Gastroesophageal sphincter (tissue), 3 donors: ENCODE measurements around the gene PKP3.

Source experiments
- EP300 ChIP-seq: sonication (generic); formaldehyde crosslinking; IDR thresholded peaks from one replicate; pipeline ENCODE4 v1.6.1; 2017; ENCODE audit warnings: antibody characterized with exemption, mild to moderate bottlenecking
- POLR2A ChIP-seq, 2 donors: fragments of 450-650 bp; IDR thresholded peaks; one replicate each; pipeline ENCODE4 v1.6.1; 2017; ENCODE audit warnings: antibody characterized with exemption in 2 of 2, mild to moderate bottlenecking in 2 of 2, moderate library complexity in 1 of 2
- POLR2AphosphoS5 ChIP-seq: sonication (generic); formaldehyde crosslinking; IDR thresholded peaks from one replicate; pipeline ENCODE4 v1.6.1; 2017; ENCODE audit warnings: antibody characterized with exemption
- TF ChIP-seq, protein P1 (sequence below), 4 experiments: fragments of 200-600 bp in 2 of 4; fragments of 450-650 bp in 2 of 4; sonication (generic) in 1 of 4; IDR thresholded peaks; one replicate each; pipeline ENCODE4 v1.5.1; 2017 to 2019; ENCODE audit warnings: antibody characterized with exemption in 4 of 4, mild to moderate bottlenecking in 2 of 4, moderate library complexity in 2 of 4

DNA sequence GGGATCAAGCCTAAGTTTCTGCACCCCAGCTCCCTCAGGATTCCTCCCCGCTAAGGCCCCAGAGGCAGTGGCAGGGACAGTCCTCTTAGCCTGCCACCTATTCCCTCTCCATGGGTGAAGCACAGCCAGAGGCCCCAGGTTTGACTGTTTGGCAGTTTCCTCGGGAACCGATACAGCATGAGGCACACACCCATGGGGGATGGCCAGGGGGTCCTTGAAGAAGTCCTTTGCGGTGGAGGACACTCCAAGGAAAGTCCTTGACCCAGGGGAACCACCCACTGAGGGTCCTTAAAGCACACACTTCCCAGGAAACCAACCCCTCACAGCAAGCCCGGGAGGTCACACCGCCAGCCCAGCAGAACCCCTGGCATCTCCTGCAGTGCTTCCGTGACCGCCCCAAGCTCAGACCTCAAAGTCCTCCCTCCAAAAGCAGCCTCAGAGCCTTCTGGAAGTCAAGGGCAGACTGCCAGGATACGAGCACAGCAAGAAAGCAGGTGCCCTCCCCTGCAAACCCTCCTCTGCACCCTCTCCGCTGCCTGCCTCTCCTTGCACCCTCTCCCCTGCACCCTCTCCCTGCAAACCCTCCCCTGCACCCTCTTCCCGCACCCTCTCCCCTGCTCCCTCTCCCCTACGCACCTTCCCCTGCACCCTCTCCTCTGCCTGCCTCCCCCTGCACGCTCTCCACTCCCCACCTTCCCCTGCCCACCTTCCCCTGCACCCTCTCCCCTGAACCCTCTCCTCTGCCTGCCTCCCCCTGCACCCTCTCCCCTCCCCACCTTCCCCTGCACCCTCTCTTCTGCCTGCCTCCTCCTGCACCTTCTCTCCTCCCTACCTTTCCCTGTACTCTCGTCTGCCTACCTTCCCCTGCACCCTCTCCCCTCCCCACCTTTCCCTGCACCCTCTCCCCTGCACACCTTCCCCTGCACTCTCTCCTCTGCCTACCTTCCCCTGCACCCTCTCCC lies 19.4 kb downstream of the PKP3 start:
- TF ChIP-seq, protein P1, sequence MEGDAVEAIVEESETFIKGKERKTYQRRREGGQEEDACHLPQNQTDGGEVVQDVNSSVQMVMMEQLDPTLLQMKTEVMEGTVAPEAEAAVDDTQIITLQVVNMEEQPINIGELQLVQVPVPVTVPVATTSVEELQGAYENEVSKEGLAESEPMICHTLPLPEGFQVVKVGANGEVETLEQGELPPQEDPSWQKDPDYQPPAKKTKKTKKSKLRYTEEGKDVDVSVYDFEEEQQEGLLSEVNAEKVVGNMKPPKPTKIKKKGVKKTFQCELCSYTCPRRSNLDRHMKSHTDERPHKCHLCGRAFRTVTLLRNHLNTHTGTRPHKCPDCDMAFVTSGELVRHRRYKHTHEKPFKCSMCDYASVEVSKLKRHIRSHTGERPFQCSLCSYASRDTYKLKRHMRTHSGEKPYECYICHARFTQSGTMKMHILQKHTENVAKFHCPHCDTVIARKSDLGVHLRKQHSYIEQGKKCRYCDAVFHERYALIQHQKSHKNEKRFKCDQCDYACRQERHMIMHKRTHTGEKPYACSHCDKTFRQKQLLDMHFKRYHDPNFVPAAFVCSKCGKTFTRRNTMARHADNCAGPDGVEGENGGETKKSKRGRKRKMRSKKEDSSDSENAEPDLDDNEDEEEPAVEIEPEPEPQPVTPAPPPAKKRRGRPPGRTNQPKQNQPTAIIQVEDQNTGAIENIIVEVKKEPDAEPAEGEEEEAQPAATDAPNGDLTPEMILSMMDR (IDR thresholded peaks at IDR 0.05) = no peak
- no peak for TF ChIP-seq POLR2A (IDR thresholded peaks at IDR 0.05)
- no peak for TF ChIP-seq POLR2AphosphoS5
- TF ChIP-seq EP300 = no peak
